Measurements from ENCODE around the gene BCL2L12.
"Not testable (repeated sequence)": the region's sequence is repeated elsewhere in the genome, so short reads cannot be mapped to it uniquely, and the experiment has no call there.

BCL2L12 gene

DNA sequence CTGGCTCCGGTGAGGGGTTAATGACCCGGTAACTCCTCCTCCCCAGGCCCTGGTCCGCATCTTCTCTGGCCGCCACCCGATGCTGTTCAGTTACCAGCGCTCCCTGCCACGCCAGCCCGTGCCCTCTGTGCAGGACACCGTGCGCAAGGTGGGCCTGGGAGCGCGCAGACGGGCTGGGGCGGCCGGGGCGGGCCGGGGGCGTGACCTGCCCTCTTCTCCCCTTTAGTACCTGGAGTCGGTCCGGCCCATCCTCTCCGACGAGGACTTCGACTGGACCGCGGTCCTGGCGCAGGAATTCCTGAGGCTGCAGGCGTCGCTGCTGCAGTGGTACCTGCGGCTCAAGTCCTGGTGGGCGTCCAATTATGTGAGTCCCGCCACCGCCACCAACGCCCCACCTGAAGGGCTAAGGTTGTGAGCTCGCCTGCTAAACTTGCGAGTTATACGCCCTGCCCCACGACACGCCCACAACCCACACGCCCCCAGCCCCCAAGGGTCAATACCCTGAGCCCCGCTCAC, 35.6 kb downstream of the BCL2L12 start:
- in situ Hi-C loops (cut with HindIII; ENCODE audit: low sequenced_read_pairs): no loop called here

DNA sequence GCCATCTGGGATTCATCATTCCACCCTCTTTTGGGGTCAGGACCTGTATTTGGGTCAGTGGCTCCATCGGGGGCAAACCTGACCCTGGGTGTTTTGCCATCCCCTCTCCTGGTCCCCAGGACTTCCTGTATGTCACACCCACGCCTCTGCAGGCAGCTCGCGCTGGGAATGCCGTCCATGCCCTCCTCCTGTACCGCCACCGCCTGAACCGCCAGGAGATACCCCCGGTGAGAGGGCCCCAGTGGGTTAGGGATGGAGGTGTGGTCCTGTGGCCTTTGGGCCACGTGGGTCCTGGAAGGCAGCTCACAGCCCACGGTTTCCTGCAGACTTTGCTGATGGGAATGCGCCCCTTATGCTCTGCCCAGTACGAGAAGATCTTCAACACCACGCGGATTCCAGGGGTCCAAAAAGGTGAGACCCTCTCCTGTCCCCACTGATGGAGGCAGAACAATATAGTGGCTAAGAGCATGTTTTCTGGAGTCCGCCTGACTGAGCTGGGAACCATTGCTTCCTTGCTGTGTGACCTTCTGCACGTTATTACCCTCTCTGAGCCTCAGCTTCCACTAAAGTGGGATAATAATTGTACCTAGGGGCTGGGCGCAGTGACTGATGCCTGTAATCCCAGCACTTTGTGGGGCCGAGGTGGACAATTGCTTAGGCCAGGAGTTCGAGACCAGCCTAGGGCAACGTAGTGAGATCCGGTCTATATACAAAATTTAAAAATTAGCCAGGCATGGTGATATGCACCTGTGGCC, 39.3 kb downstream of the BCL2L12 start:
- in situ Hi-C loops (cut with HindIII; ENCODE audit: low sequenced_read_pairs): no loop called here

DNA sequence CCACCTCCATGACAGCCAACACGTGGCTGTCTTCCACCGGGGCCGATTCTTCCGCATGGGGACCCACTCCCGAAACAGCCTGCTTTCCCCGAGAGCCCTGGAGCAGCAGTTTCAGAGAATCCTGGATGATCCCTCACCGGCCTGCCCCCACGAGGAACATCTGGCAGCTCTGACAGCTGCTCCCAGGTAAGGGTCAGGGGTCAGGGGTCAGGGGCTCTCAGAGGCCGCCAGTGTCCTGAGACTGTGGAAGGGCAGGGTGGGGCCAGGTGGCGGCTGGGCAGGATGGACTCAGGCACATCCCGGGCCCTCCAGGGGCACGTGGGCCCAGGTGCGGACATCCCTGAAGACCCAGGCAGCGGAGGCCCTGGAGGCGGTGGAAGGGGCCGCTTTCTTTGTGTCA, 40.2 kb downstream of the BCL2L12 start:
- in situ Hi-C loops (cut with HindIII; ENCODE audit: low sequenced_read_pairs): no loop called here

DNA sequence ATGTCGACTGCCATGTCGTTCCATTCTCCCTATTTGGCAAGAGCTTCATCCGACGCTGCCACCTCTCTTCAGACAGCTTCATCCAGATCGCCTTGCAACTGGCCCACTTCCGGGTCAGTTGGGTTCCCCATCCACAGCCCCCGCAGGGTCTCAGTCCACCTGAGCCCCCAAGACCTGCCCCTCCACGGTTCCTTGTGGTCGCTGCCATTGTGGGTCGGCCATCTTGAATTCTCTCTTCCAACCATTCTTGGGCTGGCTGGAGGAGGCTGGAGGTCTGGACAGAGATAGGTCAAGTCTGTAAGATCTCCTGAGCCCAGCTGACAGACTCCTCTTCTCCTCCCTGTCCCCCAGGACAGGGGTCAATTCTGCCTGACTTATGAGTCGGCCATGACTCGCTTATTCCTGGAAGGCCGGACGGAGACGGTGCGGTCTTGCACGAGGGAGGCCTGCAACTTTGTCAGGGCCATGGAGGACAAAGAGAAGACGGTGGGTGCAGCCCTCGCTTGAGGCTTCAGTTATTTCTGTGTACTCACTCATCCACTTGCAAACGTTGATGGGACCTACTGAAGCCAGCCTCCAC, 44.7 kb downstream of the BCL2L12 start:
- in situ Hi-C loops (cut with HindIII; ENCODE audit: low sequenced_read_pairs): no loop called here

DNA sequence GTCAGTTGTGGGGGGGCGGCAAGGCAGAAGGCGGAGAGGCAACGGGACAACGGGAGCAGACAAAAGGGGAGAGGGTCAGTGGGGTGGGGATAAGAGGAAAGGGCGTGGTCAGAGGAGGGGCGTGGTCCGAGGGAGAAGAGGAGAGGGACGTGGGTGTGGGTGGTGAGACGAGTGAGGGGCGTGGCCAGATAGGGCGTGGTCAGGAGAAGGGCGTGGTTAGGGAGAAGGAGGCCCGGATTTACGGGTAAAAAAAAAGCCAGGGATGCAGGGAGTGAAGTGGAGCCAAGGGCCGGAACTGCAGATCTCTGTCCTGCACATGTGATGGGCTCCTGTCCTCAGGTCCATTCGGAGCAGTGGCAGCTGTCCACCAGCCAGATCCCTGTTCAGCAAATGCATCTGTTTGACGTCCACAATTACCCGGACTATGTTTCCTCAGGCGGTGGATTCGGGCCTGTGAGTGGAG, 46.7 kb downstream of the BCL2L12 start:
- in situ Hi-C loops (cut with HindIII; ENCODE audit: low sequenced_read_pairs): no loop called here

DNA sequence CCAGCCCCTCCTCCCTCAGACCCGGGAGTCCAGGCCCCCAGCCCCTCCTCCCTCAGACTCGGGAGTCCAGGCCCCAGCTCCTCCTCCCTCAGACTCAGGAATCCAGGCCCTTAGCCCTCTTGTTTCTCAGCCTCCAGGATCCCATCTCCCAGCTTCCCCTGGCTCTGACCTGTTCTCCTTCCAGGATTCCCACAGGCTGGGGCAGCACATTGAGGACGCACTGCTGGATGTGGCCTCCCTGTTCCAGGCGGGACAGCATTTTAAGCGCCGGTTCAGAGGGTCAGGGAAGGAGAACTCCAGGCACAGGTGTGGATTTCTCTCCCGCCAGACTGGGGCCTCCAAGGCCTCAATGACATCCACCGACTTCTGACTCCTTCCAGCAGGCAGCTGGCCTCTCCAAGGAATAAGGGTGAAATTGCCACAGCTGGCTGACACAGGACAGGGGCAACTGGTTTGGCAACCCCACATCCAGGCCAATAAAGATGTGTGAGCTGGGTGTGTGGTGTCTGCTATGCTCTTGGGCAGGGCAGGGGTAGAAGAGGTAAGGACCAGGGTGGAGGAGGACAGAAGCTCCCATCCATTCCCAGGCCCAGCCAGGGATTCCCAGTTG, 47.6 kb downstream of the BCL2L12 start:
- in situ Hi-C loops (cut with HindIII; ENCODE audit: low sequenced_read_pairs): no loop called here

- in situ Hi-C loops (cut with HindIII; ENCODE audit: low sequenced_read_pairs): no loop called here
Measured at GRCh38 chr19:49716154-49716553, 50.4 kb downstream of the BCL2L12 start.

DNA sequence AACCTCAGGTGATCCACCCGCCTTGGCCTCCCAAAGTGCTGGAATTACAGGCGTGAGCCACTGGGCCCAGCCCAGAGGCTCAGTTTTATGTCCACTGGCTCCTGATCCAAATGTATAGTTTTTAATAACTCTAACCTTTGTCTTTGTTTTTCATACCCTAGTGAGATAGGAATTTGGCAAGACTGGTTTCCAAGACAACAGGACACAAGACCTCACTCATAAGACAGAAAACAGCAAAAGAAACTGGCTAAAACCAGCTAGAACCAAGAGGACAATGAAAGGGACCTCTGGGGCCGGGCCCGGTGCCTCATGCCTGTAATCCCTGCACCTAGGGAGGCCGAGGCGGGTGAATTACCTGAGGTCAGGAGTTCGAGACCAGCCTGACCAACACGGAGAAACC, 52.8 kb downstream of the BCL2L12 start:
- in situ Hi-C loops (cut with HindIII; ENCODE audit: low sequenced_read_pairs): no loop called here

DNA sequence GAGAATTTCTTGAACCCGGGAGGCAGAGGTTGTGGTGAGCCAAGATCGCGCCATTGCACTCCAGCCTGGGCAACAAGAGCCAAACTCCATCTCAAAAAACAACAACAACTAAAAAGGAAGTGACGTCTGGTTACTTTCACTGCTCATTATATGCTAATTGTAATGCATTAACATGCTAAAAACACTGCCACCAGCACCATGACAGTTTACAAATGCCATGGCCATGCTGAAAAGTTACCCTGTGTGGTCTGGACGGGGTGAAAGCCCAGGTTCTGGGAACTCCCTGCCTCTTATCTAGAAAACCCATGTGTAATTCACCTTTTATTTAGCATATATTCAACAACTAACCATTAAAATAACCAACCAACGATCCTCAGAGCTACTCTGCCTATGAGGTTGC, 53.3 kb downstream of the BCL2L12 start:
- in situ Hi-C loops (cut with HindIII; ENCODE audit: low sequenced_read_pairs): no loop called here

- in situ Hi-C loops (cut with HindIII; ENCODE audit: low sequenced_read_pairs): not testable (repeated sequence)
Measured at GRCh38 chr19:49719420-49719819, 53.7 kb downstream of the BCL2L12 start.
